Forelimb muscle (tissue), 1 donor: Measurements from ENCODE around the gene OTOF. TPM values are rescaled to one million over a fixed set of nuclear protein-coding genes. Genes with fewer than 3 reads are reported as not detected.

Experiments used
- DNase-seq: peaks from one replicate; pipeline ENCODE4 v3.0.0-alpha.2; 2013; ENCODE audit warnings: low read depth
- polyA plus RNA-seq: library from polyadenylated mRNA; unstranded; fragments of 120-200 nt; gene quantifications from one replicate; pipeline ENCODE4 v1.2.1, GENCODE V29; 2013; ENCODE audit not compliant: insufficient read length

Gene OTOF
- polyA plus RNA-seq, 1 donor: 22.7 TPM

DNA sequence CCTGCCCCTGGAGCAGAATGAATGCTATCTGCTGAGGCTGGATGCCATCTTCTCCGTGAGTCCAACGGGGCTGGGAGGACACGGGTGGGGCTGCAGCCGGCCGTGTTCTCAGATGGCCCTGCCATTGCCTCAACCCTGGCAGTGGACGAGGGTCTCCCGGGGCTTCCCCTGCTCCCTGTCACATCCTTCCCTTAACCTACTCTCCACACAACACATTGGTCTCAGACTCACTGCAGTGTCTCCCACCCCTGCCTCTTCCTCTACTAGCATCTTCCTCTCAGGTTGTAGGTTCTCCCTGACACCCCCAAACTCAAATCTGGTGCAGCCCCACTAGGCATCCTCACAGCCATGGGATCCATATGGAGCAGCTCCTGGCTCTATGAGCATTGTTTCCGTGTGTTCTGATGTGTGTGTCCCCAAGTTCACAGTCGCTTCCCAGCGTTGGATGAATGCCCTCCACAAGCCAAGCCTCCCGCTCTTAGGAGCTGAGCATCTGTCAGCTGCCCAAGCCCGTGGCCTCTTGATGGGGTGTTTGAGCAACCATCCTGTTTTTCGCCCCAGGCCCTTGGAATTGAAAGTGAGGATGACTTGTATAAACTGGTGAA is 27.8 kb downstream of the OTOF start:
- DNase-seq: no peak

DNA sequence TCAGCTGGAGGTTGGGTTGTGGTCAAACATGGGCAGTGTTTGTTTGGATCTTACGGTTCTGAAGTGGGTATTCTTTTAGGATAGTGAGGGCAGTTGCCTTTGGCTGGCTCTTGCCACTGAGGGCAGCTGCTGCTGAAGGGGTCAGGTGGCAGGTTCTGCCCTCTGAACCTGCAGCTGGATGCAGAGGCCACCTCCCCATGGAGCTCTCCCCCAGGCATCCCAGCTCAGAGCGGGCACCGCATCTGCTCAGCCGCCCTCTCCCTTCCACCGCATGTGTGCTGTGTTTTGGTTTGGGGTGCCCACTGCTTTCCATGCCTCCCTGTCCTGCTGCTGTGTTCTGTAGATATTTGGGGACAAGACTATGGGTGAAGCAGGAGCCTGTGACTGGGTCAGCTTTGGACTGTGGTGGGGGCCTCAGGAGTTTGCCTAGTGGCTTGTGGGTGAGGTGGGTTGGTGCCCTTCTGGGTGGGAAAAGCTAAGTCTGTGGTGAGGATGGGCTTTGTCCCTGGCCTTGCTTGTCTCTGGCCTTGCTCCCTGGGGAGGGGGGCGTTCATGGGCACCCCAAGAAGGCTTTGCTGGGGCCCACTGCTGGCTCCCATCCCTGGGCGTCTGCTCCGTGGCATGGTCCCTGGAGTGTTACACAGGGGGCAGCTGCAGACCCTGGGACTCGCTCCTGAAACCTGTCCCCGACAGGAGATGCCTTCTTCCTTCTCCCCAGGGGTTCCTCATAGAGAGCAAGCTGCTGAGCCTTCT is 28.5 kb downstream of the OTOF start:
- no peak for DNase-seq

DNA sequence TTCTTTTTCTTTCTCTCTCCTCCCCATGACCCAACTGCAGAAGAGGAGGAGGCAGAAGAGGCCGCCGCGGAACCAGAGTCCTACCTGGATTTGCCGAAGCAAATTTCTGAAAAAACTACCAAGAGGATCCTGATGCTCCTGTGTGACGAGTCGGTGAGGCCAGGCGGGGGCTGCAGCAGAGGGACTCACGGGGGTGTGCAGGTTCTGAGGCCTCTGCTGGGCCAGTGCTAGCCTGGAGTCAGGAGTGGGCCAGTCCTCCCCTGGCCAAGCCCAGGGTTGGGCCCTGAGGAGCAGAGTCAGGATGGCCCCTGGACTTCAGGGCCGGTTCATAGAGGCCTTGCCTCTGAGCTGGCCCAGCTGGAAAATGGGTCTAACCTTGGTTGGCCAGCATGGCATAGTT is 29.3 kb downstream of the OTOF start:
- no peak for DNase-seq

DNA sequence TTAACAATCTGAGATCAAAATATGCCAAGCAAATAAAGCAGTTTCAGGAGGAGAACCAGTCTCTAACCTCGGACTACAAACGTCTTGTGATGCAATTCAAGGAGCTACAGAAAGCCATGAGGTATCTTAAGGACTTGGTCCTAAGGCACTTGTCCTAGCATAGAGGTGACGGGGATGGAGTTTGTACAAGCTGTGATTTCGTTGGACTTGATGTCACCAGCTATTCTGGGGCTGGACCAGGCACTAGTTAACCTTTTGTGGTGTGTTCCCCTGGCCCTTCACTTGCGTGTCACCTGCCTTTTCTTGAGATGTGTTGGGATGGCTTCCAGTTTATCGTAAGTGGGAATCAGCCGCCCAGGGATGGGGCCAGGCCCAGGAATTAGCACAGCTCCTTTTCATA is 33.7 kb downstream of the OTOF start:
- no peak for DNase-seq

DNA sequence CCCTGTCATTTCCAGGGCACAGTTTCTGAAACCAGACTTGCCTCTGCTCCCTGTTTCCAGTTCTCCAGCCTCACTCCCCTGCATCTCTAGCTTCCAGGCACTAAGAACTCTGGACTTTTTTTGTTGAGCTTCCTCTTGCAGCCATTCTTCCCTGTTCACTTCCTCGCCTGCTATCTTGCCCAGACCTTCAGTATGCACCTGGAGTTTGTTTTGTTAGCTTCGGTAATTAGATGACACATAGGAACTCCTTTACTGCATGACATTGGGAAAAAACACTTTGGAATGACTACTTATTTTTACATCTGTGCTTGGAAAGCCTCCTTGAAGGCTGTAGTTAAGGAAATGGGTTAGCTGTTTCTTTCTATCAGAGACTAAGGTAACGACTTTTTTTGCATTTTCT is 35.2 kb downstream of the OTOF start:
- DNase-seq: no peak

DNA sequence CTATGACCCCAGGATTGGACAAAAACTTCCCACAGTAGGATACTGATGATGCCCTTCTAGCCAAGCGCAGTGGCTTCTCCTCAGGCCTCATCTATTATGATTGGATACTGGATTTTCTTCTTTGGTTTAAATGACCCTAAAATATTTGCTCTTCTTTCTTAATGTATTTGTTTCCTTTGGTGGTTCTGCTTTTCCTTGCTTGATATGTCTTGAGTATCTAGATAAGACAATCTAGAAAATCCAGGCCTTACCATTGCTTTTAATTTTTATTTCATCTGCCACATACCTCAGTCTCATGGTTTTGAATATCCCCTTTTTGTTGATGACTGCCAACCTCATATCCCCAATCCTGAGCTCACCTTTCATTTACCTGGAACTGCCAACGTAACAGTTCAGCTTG is 35.6 kb downstream of the OTOF start:
- DNase-seq: no peak

DNA sequence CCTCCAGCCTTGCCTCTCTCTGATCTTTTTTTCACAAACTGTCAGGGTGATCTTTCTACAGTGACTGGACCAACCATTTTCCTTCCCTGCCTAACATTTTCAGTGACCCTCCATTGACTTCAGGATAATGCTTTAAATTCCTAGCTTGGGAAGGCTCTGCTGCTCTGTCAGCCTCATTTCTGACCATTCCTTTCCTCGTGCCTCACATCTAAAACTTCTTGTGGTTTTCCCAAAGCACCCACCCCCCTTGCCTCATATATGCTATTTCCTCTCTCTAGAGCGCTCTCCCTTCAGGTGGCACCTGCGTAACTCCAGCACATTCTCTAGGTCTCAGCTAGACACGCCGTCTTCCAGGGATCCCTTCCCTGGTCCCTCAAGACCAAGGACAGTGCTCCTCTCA is 39.0 kb downstream of the OTOF start:
- no peak for DNase-seq

DNA sequence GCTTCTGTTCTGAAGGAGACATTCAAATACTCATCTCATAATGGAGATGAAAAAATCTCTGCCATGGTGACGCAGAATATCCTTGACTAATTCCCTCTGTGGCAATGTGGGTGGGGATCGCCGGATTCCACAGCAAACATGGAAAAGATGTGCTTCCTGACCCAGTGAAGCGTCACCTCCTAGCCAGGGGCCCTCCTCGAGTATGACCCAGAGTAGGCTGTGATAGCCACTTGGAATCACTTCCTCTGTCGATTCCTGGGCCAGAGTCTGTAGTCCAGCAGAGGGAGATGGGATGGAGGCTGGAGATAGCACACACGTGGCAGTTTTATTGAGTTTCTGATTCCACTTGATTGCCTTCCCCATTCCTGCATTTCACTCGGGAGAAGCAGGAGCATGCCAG is 39.4 kb downstream of the OTOF start:
- DNase-seq: no peak

DNA sequence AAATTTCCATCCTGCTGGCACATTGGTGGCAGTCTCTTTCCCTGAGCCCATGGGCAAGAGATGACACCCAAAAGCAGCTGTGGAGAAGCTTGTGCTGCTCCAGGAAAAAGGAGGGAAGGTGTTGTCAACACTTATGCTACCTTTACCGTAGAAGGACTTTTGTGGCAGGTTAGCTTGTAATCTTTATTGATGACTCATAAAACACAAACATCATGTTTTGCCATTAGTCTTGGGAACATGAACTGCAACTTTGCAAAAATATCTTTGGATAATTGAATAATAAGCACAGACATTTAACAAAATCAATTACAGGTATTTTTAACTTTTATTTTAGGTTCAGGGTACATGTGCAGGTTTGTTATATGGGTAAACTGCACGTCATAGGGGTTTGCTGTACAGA is 42.8 kb downstream of the OTOF start:
- DNase-seq: no peak

DNA sequence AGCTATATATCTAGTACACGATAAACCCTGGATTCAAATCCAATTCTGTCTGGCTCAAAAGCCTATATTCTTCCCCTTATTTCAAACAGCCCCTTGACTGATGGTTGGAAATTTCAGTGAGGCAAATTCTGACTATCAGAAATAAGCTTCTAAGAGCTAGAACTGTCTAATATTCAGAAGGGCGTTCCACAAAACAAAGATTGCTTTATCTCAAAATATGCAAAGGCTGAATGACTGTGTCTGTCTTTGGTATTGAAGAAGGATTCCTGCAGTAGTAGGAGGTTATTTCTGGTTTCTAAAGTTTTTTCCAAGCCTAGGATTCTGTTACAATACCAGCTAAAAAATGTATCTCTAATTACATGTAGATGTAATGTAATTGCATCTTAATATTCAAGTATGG is 45.1 kb downstream of the OTOF start:
- no peak for DNase-seq

DNA sequence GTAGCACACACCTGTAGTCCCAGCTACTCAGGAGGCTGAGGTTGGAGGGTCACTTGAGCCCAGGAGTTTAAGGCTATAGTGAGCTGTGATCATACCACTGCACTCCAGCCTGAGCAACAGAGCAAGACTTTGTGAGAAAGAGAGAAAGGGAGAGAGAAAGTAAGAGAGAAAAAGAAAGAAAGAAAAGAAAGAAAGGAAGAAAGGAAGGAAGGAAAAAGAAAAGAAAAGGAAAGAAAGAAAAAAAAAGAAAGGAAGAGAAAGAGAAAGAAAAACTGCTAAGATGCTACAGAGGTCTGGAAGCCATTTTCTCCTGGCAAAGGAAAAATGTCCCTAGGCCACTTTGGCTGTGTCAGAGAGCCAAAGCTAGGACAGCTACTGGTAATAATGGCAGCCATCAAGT is 45.6 kb downstream of the OTOF start:
- no peak for DNase-seq

DNA sequence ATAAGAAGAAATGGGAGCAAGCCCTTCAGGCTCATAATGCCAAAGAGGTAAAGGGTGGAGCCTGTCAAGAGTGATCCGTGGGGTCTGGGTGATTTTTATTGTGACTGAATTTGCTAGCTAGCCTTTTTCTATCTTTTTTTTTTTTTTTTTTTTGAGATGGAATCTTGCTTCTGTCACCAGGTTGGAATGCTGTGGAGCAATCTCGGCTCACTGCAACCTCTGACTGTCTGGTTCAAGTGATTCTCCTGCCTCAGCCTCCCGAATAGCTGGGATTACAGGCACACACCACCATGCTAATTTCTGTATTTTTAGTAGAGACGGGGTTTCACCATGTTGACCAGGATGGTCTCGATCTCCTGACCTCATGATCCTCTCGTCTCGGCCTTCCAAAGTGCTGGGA is 47.1 kb downstream of the OTOF start:
- DNase-seq: no peak

DNA sequence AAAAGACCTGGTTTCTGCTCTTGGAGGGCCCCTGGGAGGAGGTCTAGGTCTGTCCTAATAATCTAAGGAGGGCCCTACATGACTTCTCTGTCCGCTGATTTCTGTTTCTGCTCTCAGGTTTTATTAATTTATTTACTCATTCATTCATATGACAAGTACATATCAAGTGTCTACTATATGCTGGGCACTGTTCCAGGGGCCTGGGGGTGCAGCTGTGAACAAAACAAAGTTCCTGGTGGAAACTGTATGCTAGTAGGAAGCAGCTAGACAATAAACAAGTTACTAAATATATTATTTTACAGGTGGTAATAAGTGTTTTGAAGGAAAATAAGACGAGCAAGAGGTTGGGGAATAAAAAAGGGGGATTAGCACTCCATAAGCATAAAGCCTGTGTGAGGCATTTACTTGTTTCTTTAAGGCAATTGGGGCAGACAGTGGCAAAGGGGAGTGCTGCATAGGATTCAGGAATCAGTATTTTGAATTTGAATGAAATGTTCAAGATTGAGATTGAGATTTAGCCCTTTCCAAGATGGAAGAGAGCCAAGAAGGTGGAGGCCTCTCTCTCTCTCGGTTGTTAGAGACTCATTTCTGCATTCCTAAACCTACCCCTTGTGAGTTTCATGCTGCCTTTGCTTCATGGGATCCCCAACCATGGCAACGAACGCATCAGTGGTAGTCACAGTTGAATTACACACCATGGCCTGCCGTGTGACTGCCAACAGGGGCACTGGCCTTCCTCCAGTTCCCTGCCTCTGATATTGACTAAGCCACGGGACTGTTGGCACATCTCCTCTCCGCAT is 47.9 kb downstream of the OTOF start:
- no peak for DNase-seq

DNA sequence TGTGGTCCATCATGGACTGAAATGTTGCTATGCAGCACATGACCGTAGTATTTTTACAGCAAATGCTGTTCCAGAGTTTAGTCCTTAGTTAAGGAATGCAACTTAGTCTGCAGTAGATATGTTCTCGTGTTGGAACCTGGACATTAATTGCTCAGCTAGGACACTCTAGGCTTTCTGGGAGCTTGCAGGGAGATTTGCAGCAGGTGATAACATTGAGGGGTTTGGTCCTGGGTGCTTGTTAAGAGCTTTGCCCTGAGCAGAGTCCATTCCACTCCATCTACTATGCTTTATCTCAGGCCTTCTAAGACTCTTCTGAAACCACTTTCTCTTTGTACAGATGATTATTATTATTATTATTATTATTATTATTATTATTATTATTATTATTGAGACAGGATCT is 49.1 kb downstream of the OTOF start:
- DNase-seq: no peak

DNA sequence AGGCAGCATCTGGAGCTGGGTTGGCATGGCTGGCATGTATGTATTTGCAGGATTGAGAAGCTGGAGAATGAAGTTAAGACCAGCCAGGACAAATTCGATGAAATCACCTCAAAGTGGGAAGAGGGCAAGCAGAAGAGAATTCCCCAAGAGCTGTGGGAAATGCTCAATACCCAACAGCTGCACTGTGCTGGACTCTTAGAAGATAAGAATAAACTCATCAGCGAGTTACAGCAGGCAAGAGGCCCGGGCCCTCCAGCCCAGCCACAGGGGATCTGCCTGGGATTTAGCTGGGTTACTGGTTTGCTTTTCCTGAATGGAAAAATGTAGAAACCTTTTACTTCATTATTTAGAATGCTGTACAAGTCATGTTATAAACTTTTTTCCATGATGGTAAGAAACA is 53.7 kb downstream of the OTOF start:
- DNase-seq: no peak

DNA sequence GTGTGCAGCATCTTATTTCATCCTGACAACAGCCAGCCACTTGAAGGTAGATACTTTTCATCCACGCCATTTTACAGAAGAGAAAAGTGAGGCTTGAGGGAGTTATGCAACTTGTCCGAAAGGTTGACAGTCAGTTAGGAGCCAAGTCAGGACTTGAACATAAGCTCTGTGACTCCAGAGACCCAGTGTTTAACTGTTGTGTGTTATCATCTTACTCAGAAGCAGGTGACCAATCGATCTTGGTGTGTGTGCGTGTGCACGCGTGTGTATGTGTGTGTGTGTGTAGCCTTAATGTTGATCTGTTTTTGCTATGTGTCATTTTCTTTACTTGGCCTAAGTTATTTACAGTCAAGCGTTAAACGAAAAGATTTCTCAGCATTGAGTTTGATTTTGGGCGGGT is 54.2 kb downstream of the OTOF start:
- DNase-seq: no peak

DNA sequence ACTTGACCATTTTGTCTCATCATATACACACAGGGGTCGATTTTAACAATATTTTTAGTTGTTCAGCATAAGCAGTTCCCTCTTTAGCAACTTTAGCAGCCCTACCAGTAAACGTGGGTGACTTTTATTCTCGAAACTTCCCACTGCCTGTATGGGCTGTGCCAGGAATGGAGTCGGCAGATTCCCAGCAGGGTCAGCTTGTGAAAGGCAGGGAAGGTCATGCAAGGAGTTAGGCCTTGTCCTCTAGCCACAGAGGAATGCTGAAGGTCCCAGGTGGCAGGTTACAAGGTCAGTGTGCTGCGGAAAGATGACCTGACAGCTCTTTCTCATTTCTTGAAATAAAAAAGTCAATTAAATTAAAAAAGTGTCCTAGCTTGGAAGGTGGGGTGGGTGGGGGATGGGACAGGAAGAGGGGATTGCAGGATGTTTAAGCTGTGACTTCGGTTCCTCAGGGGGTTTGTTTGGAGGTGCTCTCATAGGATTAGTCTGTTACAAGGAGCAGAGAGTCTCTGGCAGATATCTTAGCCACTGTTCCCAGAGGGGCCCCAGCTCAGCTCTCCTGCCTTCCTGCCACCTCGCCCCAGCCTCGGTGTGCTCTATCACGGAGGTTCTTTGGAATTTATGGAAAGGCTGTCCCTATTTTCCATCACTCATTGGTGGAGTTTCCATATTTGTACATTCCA is 54.8 kb downstream of the OTOF start:
- DNase-seq: no peak

DNA sequence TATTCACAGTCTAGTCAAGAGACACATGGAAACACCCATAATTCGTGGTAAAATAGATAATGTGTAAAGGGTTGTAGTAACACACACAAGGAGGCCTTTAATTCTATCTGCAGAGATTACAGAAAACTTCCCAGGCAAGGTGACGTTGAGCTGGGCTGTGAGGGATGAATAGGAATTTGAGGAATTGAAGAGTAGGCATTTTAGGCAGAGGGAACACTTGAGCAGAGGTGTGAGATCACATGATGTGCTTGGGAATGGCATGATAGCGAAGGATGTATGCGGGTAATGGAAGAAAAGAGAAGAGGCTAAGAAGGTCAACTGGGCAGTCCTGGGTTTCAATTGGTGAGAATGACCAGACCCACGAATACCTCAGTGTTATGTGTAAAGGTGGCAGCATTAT is 56.0 kb downstream of the OTOF start:
- DNase-seq: no peak

DNA sequence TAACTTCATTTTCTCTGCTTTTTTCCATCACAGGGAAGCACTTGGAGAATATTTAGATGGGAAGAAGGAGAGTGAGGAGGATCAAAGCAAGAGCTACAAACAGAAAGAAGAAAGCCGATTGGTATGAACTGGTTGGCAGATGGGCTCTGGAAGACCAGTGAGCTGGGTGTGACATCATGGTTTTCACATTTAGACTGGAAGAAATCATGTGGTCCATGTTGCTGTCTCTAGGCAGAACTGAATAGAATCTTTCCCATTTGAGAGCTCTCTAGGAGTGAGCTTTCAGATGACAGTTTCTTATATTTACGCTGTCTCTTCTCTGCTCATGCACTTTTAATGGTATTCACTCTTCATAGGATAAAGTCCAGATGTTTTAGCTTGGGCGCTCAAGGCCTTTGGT is 63.6 kb downstream of the OTOF start:
- no peak for DNase-seq

DNA sequence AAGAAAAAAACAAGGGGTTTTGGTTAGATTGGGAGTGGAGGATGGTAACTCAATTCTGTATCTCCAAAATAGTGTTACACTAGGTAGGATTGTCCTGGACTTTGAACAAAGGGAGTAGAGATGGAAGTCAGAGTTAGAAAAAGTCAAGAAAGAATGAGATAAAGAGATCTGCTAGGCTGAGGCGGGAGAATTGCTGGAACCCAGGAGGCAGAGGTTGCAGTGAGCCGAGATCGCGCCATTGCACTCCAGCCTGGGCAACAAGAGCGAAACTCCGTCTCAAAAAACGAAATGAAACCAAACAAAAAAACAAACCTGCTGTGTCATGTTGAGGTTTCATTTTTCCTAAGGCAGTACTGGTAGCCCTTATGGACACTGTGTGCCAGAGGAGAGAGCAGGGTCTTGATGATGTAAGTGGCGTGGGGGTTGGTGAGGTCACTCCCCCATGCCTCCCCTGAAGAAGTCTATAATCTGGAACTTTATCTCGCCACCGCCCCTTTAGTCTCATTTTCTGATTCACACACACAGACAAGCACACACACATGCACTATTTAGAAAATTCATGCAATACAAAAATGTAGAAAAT is 65.7 kb downstream of the OTOF start:
- DNase-seq: no peak

DNA sequence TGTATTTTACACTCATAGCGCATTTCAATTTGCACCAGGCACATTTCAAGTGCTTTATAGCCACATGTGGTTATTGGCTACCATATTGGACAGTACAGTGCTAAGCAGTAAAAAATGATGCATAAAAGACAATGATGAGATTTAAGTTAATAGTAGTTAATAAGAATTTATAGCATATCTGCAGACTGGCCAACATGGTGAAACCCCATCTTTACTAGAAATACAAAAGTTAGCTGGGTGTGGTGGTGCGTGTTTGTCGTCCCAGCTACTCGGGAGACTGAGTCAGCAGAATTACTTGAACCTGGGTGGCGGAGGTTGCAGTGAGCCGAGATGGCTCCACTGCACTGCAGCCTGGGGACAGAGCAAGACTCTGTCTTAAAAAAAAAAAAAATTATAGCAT is 66.5 kb downstream of the OTOF start:
- DNase-seq: no peak

DNA sequence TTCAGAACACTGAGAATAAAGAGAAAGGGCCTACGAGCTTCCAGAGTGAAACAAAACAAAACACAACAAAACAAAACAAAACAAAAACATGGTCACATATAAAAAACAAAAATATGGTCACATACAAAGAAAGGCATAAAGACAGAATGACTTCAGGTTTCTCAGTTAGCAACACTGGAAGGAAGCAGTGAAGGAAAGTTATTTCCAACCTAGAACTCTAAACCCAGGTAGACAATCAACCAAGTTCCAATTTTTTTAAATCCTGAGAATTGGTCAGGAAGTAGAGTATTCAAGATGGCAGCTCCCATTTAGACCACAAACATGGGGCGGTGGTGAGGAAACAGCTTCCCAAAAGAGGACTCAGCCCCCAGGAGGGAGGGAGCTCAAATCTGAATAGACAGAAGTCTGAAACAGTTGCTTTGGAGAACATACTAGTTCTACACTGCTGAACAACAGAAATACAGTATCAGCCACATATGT is 67.1 kb downstream of the OTOF start:
- DNase-seq: no peak
